Right lobe of liver (tissue), 6 donors: ENCODE results near the gene SYNJ2. TPM values are rescaled to one million over a fixed set of nuclear protein-coding genes. Genes with fewer than 3 reads are reported as not detected.
A peak's percentile ranks its signal among the peaks of the same experiment; 100 is the strongest.

Experiments
- ATAC-seq, 4 donors: fragments of 200-7000 bp; cut with Tn5 transposase; one replicate each; pipeline ENCODE4 v1.9.1; 2020; ENCODE audit warnings: mild to moderate bottlenecking in 4 of 4, moderate library complexity in 4 of 4
- DNase-seq, 3 donors: peaks; one replicate each; pipeline ENCODE4 v3.0.0-alpha.2; 2020
- H3K27ac ChIP-seq, 3 donors: fragments of 200-600 bp; one replicate each; pipeline ENCODE4 v1.8.0; 2022
- H3K27me3 ChIP-seq, 2 donors: fragments of 200-600 bp; one replicate each; pipeline ENCODE4 v1.8.0; 2022
- H3K36me3 ChIP-seq, 4 donors: fragments of 200-600 bp; sonication (generic) in 1 of 4; one replicate each; pipeline versions ENCODE4 v1.5.1 to v1.8.0; 2017 to 2022; ENCODE audit warnings: control low read depth in 1 of 4
- H3K4me1 ChIP-seq, 4 donors: fragments of 200-600 bp; sonication (generic) in 1 of 4; one replicate each; pipeline versions ENCODE4 v1.5.1 to v1.8.0; 2017 to 2022; ENCODE audit warnings: control low read depth in 1 of 4
- H3K4me3 ChIP-seq, 3 donors: fragments of 200-600 bp; one replicate each; pipeline ENCODE4 v1.8.0; 2022
- H3K9me3 ChIP-seq, 4 donors: fragments of 200-600 bp; sonication (generic) in 1 of 4; one replicate each; pipeline versions ENCODE4 v1.5.1 to v1.8.0; 2017 to 2022; ENCODE audit warnings: control low read depth in 1 of 4
- CTCF ChIP-seq, 4 donors: fragments of 200-600 bp in 3 of 4; fragments of 450-650 bp in 1 of 4; IDR thresholded peaks; one replicate each; pipeline versions ENCODE4 v1.5.1 to v1.8.0; 2016 to 2022; ENCODE audit warnings: antibody characterized with exemption in 4 of 4, mild to moderate bottlenecking in 2 of 4
- POLR2A ChIP-seq: fragments of 450-650 bp; IDR thresholded peaks from one replicate; pipeline ENCODE4 v1.6.1; 2017; ENCODE audit warnings: antibody characterized with exemption, mild to moderate bottlenecking
- WGBS: methylation state at CpG from one replicate; pipeline ENCODE4 v1.1.6; 2018; ENCODE audit warnings: low coverage, low lambda C conversion rate; ENCODE audit not compliant: insufficient coverage; ENCODE audit errors: missing lambda C conversion rate; 5-methylcytosine and 5-hydroxymethylcytosine counted together
- intact Hi-C, 2 donors: fragments of 100-400 bp; cut with DNase I; formaldehyde crosslinking; loops; one replicate each; pipeline versions ENCODE4 v1.11.2 to v1.14.1; 2022
- total RNA-seq, 6 experiments: library from RNA; depleted of rRNA in 2 of 6; stranded (reverse); fragments of >200 nt in 2 of 6; fragmentation: NEBNext Ultra II Directional in 3 of 6; extraction: Animal tissue kit (Norgen Biotek cat#: 25700) in 3 of 6; gene quantifications; one replicate each; pipeline versions ENCODE4 v1.1.0 to v1.2.4, GENCODE V29; 2016 to 2023
- donor health status: DM: no; HTN: yes; CAD: no.
- donor health status: DM: no; HTN: no; CAD: no.
- donor health status: DM: no; HTN: no; CAD: no.
- donor health status: DM: no; HTN: yes; CAD: no.
- donor health status: DM: no; HTN: yes; CAD: no.

SYNJ2 gene
- total RNA-seq, 6 experiments from 2014 or later: 3.2 to 7.4 (median 4.2) TPM

DNA sequence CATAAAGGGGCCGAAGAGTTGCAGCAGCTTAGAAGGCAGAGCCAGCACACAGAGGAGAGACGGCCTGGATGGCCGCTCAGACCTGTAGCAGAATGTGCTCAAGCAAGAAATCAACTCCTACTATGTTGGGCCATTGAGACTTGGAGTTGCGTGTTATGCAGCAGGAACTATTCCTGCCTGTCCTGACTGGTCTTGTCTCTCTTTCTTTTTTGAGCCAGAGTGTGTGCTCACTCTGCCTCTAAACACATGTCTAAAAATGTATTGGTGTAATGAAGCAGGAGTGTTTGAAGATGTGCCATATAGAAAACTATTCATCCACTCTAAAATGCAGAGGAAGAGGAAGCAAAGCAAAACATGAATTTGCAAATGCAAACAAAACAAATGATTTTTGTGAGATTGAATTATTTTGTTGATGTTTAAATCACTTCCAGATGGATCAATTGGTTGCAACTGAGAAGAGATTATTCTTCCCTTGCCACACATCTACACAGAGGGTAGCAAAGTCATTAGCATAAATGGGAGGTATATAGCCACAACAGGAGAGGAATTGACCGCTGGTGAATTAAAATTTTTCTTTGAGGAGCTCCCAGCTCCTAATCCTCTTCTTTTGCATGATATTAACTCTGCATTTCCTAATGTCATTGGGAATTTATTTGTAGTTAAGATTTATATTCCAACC is 20.4 kb upstream of the SYNJ2 start:
- no peak overlapping the region for H3K27ac ChIP-seq
- ATAC-seq (no peak), DNase-seq (no peak)
- WGBS: 89% methylated on average over 5 of the region's 5 CpGs
- intact Hi-C loops: no loop called here
- no peak overlapping the region for H3K4me3 ChIP-seq
- H3K27me3 ChIP-seq: no peaks in the 10 kb centered on the region
- no peaks in the 10 kb centered on the region for H3K36me3 ChIP-seq
- H3K4me1 ChIP-seq: no peaks in the 10 kb centered on the region
- no peak for TF ChIP-seq CTCF (IDR thresholded peaks at IDR 0.05)
- no peak for TF ChIP-seq POLR2A
- peaks cover 0 to 4% (median 0%) of the 10 kb centered on the region in 4 donors for H3K9me3 ChIP-seq

GRCh38 chr6:157961832-157962575 is 19.7 kb upstream of the SYNJ2 start:
- TF ChIP-seq POLR2A: no peak
- TF ChIP-seq CTCF (IDR thresholded peaks at IDR 0.05): no peak
- Histone ChIP-seq H3K36me3 (no peaks in the 10 kb centered on the region), H3K4me3 (no peak overlapping the region), H3K4me1 (no peaks in the 10 kb centered on the region), H3K27me3 (no peaks in the 10 kb centered on the region), H3K9me3 (peaks cover 0 to 4% (median 0%) of the 10 kb centered on the region in 4 donors), H3K27ac (no peak overlapping the region)
- 83% methylated on average over 12 of the region's 13 CpGs for WGBS
- no peak for ATAC-seq
- intact Hi-C loops: no loop called here
- no peak for DNase-seq

DNA sequence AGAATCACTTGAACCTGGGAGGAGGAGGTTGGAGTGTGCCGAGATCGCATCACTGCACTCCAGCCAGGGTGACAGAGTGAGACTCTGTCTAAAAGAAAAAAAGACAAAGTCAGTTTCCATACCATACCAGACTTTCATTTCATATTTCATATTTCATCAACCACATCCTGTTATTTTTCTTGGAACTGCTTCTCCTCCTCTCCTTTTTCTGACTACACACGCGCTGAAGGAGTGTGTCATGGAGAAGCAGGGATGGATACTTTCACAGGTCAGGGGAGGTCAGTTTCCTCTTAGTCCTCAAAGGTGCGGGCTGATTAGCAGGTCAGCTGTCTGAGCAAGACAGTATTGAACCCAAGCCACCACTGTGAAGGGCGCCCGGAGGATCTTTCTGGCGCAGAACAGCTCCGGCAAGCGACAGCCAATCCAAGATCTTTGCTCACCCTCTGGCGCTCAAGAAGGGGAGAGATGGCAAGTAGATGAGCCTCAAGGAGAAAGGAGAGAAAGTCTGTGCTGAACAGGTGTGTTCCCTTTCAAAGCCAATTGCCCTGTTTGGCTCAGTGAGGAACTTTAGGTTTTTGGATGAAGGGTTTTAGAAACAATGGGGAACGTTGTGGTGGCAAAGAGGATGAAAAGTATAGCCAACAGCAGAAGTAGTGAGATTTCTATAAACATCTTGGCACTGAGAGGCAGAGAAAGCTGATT is 18.9 kb upstream of the SYNJ2 start:
- Histone ChIP-seq H3K4me3 (no peak overlapping the region), H3K27ac (no peak overlapping the region), H3K36me3 (no peaks in the 10 kb centered on the region), H3K4me1 (no peaks in the 10 kb centered on the region), H3K27me3 (no peaks in the 10 kb centered on the region), H3K9me3 (peaks cover 0 to 4% (median 0%) of the 10 kb centered on the region in 4 donors)
- ATAC-seq (peak in 1 of 4 donors; percentile 17), DNase-seq (no peak)
- intact Hi-C loops: no loop called here
- 72% methylated on average over 10 of the region's 12 CpGs for WGBS
- no peak for TF ChIP-seq CTCF (IDR thresholded peaks at IDR 0.05)

- Histone ChIP-seq H3K9me3 (no peaks in the 10 kb centered on the region), H3K36me3 (no peaks in the 10 kb centered on the region), H3K27ac (no peak overlapping the region), H3K27me3 (no peaks in the 10 kb centered on the region), H3K4me1 (no peaks in the 10 kb centered on the region), H3K4me3 (no peak overlapping the region)
- DNase-seq: no peak
- TF ChIP-seq POLR2A: no peak
- no peak for TF ChIP-seq CTCF (IDR thresholded peaks at IDR 0.05)
- ATAC-seq: no peak
- intact Hi-C loops: no loop called here
- 70% methylated on average over 3 of the region's 3 CpGs for WGBS
Observed at GRCh38 chr6:157964100-157964499, 17.6 kb upstream of the SYNJ2 start.
